HG03159 (cell line): ENCODE data around the gene MCC.

Experiments
- ATAC-seq: cut with Tn5 transposase; IDR thresholded peaks from one replicate; pipeline ENCODE4 v1.9.1; 2021; ENCODE audit warnings: mild to moderate bottlenecking, moderate library complexity; ENCODE audit not compliant: unreplicated experiment

The MCC gene

DNA sequence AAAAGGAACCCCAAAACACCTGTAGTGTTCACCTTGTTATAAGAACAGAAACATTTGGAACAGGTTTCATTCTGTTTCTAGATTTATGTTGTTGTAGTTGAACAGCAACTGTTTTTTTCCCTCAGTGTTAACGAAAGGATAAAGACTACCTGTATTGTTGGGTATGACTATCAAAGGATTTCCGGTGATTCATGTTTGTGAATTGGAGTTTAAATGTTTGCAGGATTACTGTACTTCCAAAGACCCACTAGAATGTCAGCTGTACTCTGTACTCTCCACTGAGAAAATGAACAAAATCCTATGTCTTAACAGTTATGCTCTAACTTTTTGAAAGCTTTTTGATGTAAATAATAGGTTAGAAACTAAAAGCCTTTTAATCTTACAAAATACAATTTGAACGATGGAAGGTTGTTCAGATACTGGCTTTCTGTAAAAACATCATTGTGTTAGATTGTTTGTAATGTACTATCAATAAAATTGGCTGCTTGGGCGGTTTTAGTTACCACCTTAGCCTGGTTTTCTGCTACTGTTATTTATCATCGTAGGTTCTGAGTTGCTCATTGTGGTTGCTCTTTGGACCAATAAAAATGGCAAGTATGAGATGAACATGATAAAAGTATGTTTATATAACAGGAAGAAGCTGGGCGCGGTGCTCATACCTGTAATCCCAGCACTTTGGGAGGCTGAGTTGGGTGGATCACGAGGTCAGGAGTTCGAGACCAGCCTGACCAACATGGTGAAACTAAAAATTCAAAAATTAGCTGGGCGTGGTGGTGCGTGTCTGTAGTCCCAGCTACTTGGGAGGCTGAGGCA, 467.6 kb downstream of the MCC start:
- no peak for ATAC-seq

DNA sequence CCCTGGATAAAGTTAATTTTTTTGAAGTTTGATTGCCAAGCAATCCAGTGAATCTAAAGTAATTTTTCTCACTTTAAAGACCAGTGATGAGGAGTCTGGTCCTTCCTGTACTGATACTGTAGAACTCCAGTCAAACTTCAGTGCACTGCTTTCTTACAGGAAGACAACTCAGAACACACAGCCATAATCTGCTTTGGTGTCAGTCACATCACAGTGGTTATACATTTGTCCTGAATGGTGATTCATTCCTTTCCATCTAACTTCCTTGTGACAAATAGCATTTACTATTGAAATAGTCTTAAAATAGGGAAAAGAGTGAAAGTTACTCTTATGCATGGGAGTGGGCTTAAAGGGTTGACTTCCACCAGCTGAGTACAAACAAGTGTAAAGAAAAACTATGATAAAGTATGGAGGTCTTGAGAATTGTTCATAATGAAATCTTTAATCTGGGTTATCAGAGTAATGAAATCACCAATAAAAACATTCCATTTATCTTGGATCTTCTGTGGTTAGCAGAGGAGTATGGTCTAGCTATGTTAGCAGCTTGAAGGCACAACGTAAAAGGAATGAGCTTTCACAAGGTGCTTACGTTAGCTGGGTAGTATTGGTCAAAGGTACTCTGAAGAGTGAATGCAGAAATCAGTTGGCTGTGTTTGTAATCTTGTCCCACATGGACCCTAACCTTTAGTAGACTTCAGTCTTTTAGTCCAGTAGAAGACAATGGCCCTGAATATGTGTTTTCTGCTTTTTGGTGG, 470.2 kb downstream of the MCC start:
- no peak for ATAC-seq

DNA sequence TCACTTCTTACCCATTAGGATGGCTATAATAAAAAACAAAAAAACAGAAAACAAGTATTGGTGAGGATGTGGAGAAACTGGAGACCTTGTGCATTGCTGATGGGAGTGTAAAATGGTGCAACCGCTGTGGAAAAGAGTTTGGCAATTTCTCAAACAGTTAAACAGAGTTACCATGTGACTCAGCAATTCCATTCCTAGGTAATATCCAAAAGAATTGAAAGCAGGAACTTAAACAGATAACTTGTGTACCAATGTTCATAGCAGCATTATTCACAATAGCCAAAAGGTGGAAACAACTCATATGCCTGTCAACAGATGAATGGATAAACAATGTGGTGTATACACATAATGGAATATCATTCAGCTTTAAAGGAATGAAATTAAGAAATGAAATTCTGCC, 482.8 kb downstream of the MCC start:
- no peak for ATAC-seq

DNA sequence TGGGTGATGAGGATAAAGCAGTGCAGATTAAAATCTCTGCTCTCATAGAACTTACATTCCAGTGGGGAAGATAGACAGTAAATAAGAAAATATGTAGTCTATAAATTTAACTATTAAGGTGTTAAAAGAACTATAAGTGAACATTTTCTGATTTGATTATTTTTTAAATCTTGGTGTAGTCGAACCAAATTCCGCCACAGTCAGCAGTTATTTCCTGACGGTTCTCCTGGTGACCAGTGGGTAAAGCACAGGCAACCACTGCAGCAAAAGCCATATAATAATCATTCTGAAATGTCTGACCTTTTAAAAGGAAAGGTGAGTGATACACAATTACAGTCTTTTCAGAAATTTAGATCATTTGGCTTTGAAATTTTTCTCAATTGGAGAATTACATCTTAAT, 484.5 kb downstream of the MCC start:
- ATAC-seq, result no peak

DNA sequence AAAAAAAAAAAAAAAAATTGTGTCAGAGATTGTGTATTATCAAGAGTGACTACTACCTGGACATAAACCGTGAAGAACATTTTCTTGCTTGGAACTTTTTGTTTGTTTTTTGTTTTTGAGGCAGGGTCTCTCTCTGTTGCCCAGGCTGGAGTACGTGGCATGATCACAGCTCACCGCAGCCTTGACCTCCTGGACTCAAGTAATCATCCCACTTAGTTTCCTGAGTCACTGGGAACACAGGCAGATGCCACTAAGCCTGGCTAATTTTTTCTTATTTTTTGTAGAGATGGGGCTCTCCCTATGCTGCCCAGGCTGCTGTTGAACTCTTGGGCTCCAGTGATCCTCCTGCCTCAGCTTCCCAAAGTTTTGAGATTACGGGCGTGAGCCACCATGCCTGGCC, 485.8 kb downstream of the MCC start:
- ATAC-seq, result no peak

DNA sequence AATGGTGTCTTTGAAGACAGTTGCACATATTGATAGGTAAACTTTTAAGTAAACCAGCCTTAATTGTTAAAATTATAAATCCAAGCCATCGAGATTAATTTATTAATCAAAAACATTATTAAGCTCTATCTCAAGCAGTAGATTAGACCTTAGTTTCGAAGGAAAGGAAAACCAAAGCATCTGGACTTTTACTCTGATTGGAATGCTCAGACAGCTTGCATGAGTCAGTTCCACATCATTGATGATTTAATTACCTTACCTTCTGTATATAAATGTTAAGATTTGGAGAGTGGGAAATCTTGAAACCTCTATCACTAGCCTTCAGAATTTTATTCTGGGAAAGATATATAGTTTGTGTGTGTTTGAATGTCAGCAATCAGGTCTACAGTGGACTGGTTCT, 487.8 kb downstream of the MCC start:
- ATAC-seq, result no peak

DNA sequence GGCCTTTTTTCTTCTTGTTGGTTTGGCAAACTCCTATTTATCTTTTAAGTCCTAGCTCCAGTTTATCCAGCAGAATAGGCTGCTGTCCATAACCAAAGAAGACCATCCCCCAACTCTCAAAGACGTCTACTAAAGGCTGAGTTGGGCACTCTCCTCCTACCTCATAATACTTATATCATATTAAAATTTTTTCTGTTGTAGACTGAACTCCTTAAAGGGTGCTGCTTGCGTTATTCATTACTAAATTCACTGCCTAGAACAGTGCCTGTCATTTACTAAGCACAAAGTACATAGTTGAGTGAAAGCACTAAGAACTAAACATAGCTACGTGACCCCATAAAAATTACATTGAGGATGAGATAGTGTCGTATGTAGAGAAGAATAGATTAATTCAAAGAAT, 490.0 kb downstream of the MCC start:
- ATAC-seq, result no peak

DNA sequence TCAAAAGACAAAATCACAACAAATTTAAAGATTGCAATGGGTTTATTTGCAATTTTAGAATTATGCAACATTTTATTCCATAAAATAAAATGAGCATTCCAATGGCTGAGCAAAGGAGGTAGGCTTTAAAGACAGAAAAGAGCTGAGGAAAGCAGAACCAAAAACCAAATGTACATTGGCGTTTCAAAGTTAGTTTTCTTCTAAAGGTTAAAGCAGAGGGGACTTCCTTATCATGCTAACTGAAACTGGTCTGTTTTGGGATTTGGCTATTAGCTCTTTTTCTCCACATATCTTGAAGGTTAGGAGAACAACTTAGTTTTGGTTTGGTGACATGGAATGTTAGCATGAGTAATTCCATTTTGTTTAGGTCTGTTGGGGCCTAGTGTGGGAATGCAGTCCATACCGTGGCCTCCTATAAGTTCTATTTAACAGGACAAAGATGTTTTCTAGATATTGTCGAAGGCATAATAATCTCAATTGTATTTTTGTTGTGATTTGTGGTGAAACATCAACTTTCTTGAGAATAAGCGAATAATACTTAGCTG, 491.4 kb downstream of the MCC start:
- ATAC-seq, result no peak

DNA sequence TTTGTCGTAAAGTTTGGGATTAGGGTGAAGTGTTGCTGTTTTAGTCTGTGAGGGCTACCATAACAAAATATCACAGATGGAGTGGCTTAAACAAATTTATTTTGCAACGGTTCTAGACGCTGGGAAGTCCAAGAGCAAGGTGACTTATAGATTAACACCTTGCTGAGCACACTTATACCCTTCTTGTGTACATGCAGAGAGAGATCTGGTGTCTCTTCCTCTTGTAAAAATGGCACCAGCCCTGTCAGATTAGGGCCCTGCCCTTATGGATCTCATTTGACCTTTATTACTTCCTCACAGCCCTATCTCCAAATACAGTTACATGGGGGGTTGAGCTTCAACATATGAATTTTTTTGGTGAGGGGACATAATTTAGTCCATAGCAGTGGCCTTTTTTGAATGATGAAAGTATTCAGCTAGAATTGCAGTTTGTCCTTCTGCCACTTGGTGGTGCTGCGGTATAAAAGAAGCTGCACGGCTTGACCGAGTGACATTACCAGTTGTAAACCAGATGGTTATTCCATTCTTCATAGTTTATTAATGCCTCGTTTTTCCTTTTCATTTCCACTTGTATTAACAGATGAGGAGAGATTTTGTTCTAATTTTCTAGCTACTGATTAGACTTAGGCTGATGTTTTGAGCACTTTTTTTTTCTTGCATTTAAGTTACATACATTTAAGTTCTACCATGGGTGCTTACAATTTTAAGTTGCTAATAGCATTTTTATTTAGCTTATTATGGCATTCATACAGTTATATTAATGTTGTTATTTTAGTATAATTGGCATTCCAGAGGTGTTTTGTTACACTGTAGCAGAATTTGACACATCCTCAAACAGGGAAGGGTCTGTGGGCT, 492.3 kb downstream of the MCC start:
- peak; percentile 75 for ATAC-seq

DNA sequence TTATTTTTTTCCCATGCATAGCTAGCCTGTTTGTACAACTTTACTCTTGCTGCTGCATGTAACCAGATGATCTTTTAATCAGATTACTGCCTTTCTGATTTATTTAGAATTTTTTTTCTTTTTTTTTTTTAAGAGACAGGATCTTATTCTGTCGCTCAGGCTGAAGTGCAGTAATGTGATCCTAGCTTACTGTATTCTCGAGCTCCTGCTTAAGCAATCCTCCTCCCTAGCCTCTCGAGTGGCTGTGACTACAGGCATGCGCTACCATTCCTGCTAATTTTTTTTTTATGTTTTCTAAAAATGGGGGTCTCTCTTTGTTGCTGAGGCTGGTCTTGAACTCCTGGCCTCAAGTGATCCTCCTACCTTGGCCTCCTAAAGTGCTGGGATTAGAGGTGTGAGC, 502.0 kb downstream of the MCC start:
- no peak for ATAC-seq

DNA sequence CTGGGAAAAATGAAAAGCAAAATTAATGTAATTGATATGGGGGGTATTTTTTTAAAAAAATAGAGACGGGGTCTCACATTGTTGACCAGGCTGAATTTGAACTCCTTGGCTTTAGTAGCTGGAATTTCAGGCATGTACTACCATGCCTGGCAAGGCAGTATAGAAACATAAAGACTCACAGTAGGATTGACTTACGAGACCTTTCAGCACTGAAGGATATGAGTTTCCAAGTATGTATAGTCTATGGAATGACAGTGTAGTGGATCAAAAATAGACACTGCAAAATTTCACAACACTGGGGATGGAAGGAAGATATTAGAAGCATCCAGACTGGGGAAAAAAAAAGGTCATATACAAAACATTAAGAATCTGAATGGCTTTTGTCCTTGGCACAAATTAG, 504.9 kb downstream of the MCC start:
- no peak for ATAC-seq

DNA sequence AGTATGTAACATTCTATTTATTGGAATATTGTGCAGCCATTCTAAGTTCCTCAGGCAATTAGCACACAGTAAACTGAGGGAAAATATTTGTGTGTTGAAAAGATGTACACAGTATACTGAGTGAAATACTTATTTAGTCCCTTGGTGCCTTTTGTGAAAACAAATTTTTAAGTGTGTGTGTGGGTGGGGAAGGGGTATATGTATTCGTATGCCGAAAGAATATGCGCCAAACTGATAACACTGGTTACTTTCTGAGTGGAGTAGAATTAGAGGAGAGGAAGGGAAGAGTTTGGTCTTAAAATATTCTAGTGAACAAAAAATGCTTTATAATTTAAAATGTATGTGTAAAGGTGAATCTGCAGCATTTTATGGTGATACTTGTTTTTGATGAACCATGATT, 508.5 kb downstream of the MCC start:
- no peak for ATAC-seq

DNA sequence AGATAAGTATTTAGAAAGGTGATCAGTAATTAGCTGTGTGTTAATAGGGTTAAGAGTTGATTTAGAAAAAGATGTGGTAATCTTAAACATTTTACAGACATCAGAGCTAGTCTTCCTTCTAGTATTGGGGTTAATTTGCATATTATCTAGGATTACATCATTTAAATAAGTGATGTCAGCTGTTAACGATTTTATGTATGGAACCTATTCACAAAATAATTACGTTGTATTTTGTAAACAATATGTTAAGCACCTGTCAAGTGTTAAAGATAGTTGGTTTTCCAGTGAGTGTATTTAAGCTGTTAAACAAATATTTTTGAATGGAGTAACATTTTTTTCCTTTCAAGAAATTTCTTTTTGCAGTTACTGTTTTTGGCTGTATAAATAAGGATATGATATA, 509.4 kb downstream of the MCC start:
- ATAC-seq, result no peak

DNA sequence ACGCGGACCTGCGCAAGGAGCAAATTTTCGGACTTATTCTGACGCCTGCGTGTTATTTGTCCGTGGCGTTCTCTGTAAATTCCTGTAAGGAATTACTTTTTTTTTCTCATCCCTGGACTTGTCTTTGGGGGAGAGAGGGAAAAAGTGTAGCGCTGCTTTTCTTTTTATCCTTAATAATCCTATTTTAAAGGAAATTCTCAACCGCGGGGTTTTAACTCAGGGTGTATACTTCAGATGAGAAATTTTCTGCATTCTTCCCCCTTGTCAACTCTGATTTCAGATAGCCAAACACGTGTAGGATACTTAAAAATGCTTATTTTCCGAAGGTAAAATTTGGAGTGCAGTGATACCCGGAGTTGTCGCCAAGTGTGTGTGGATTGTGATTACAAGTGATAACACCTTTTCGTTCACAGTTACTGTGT, 510.8 kb downstream of the MCC start:
- ATAC-seq, result no peak

DNA sequence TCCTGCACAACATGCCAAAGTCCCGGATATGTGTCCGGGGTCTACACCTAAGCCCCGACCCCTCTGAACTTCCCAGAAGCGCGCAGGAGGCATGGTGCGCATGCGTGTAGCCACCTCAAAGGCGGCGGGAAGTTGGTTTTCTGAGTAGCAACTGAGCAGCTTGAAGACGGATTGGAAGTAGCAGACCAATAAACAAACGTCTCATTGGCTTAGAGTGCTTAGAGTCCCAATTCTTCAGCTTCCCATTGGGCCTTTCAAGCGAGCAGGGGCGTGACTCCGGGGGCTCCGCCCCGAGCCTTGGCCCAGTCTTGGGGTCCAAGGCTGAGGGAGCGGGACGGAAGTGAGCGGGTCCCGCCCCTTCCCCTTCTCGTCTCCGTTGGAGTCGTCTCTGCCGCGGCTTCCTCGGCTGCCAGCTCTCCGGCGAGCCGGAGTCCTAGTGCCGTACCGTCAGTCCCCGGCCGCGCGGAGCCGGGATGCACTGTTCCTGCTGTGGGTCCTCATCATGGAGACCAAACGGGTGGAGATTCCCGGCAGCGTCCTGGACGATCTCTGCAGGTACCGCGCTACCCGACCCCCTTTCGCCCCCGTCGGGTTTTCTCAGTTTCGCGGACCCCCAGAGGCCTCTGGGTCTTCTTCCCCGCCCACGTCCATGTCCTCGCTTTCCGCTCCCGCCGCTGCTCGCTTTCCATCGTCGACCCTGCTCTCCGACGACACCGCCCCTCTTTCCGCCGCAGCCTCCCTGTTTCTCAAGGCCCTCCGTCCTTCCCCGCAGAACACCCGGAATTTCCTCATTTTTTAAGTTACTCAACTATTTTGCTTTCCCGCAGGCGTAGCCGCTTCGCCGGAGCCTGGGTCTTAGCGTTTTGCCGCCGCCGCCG, 511.6 kb downstream of the MCC start, which contains the start of gene DCP2:
Gene DCP2, plus strand, starts transcription at position 367 of the 878 bp plus-strand sequence. Its CDS starts 136 bp downstream, at position 503.
- ATAC-seq, result peak; percentile 99

DNA sequence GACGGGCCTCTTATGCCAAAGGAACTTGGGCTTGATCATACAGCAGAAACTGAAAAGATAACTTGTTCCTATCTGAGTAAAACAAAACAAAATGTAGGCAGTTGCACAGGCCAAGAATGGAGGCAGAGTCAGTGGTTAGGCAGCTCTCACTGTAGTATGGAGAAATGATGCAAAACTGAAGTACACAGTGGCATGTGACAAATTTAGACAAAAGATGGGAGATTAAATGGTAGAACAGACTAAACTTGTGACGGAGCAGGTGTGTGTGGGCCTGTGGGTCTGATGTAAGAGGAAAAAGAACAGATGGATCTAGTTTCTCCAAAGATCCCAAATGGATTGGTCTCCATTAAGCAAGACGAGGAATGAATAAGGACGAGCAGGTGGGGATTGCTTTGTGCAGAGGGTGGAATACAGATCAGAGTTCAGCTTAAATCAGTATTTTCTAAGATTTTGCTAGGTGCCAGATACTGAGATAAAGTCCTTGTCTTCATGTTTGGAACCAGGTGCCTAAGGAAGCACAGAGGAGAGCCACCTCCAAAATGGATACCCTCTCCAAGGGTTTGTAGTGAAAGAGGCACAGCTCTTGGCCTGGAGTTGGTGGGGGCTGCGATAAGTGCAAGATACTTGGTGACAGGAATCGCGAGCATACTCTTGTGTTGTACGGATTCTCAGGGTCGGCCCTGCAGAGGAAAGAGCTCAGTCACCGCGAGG, 512.4 kb downstream of the MCC start:
- peak; percentile 20 for ATAC-seq

DNA sequence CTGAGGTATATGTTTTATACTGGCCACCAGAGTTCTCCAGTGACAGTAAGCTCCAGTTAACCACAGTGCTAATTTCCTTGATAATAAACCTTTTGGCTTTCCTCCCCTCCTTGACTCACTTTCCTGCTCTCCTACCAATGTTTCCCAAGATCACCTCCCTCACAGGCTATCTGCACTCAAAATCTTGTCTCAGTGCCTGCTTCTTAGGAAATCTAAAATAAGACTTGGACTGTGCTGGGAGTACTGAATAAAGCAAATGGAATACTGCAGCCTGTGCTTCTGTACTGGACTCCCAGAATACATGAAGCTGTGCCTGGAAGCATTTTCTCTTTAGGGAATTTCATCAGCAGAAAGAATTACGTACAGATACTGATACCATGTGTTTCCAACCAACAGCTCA, 513.4 kb downstream of the MCC start:
- ATAC-seq, result no peak

DNA sequence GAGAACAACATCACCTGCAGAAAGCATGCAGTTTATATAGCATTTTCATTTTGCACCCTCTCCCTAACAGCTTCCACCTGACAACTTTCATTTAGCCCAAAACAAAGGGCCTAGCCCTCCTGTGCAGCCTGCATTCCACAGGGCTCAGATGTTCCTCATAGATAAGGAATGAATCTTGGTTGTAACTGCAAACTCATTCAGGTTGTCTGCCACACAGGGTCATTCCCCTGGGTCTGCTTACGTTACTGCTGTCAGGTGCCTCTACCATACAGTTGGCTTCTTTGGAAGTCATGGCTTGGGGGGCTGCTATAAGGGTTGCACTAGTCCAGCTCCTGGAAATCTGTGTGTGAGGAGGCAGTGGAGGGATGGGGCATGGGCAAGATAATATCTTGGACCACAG, 514.3 kb downstream of the MCC start:
- no peak for ATAC-seq

DNA sequence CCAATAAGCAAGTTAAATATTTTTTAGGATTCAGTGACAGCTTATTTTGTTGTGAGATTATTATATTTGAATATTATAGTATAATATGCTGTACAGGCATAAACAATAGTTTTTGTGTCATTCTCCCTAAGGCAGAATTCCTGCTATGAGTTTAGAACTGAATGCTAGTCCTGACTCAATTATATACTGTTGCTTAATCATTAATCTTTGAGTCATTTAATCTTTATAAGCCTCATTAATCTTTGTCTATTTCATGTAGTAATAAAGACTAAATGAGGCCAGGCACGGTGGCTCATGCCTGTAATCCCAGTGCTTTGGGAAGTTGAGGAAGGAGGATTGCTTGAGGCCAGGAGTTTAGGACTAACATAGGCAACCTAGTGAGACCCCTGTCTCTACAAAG, 515.2 kb downstream of the MCC start:
- no peak for ATAC-seq
